Mucosa of descending colon (tissue), 3 donors: Measurements from ENCODE around the gene IGSF3. TPM values are rescaled to one million over a fixed set of nuclear protein-coding genes. Genes with fewer than 3 reads are reported as not detected.
"Not testable (repeated sequence)": the region's sequence is repeated elsewhere in the genome, so short reads cannot be mapped to it uniquely, and the experiment has no call there.

ENCODE experiments used
- ATAC-seq: fragments of 200-7000 bp; cut with Tn5 transposase; one replicate; pipeline ENCODE4 v1.9.1; 2020; ENCODE audit warnings: mild to moderate bottlenecking, moderate library complexity
- DNase-seq, 3 donors: peaks; one replicate each; pipeline ENCODE4 v3.0.0-alpha.2; 2020
- H3K36me3 ChIP-seq: fragments of 200-600 bp; one replicate; pipeline ENCODE4 v1.8.0; 2021; ENCODE audit warnings: low read depth, mild to moderate bottlenecking
- H3K4me1 ChIP-seq: fragments of 200-600 bp; one replicate; pipeline ENCODE4 v1.8.0; 2021; ENCODE audit warnings: low read depth, mild to moderate bottlenecking
- H3K4me3 ChIP-seq: fragments of 200-600 bp; one replicate; pipeline ENCODE4 v1.8.0; 2021; ENCODE audit warnings: mild to moderate bottlenecking
- H3K9me3 ChIP-seq: fragments of 200-600 bp; one replicate; pipeline ENCODE4 v1.8.0; 2021; ENCODE audit warnings: mild to moderate bottlenecking
- intact Hi-C, 2 donors: fragments of 100-400 bp; cut with DNase I in 1 of 2; cut with micrococcal nuclease in 1 of 2; formaldehyde crosslinking; loops; one replicate each; pipeline versions ENCODE4 v1.11.0 to v1.11.1; 2022; cut with DNase I, micrococcal nuclease
- total RNA-seq, 3 donors: library from RNA; stranded (reverse); fragmentation: NEBNext Ultra II Directional in 2 of 3; extraction: Animal tissue kit (Norgen Biotek cat#: 25700) in 2 of 3; gene quantifications; one replicate each; pipeline versions ENCODE4 v1.2.1 to v1.2.4, GENCODE V29; 2021 to 2023
- donor health status: DM: no; HTN: no; CAD: no; lungs with moderate emphysema.
- donor health status: DM: no; HTN: no; CAD: no.
- donor health status: DM: no; HTN: yes; CAD: no.

Gene IGSF3
- total RNA-seq, 3 donors from 2014 or later, result 20.9 to 35.4 (median 27.4) TPM

DNA sequence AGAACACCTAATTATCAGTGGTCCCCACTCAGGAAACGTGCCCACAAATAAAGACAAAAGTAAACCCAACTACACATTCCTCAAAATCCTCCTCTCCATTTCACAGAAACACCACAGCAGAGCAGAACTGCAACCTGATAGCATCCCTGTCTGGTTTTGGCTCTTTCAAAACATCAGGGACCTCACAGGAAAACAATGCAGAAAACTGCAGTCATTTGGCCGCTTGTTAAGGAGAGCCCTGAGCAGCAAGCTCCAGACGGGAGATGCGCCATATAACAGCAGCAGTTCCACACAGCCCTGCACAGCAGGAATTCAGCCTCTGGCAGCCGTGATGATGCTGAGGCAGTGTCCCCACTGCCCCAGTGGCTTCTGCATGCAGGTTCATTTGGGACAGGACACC lies 23.4 kb downstream of the IGSF3 start:
- intact Hi-C loops, H3K4me1 ChIP-seq, ATAC-seq, H3K4me3 ChIP-seq, H3K9me3 ChIP-seq, DNase-seq, H3K36me3 ChIP-seq: not testable (repeated sequence)

DNA sequence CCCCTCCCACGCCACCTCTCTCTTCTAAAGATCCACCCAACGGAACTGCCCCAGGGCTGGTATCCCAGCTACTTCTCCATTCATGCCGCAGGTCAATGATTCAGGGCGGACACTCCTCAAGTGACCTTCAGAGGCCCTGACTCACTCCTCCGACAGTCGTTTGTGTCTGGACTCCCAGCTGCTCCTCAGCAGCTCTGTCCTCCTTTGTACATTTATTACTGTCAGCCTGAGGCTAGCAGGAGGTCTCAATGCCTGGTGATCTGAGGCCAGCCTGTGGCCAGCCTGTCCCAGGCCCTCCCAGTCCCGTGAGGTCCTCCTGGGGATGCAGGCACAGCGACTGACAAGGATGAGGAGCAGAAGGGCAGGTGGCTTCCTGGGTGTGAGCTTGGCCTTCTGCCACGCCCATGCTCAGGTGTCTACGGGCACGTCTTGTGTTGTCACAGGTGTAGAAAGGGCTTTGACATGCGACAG lies 24.2 kb downstream of the IGSF3 start:
- peak; percentile 60 for ATAC-seq
- intact Hi-C loops, result not testable (repeated sequence)

DNA sequence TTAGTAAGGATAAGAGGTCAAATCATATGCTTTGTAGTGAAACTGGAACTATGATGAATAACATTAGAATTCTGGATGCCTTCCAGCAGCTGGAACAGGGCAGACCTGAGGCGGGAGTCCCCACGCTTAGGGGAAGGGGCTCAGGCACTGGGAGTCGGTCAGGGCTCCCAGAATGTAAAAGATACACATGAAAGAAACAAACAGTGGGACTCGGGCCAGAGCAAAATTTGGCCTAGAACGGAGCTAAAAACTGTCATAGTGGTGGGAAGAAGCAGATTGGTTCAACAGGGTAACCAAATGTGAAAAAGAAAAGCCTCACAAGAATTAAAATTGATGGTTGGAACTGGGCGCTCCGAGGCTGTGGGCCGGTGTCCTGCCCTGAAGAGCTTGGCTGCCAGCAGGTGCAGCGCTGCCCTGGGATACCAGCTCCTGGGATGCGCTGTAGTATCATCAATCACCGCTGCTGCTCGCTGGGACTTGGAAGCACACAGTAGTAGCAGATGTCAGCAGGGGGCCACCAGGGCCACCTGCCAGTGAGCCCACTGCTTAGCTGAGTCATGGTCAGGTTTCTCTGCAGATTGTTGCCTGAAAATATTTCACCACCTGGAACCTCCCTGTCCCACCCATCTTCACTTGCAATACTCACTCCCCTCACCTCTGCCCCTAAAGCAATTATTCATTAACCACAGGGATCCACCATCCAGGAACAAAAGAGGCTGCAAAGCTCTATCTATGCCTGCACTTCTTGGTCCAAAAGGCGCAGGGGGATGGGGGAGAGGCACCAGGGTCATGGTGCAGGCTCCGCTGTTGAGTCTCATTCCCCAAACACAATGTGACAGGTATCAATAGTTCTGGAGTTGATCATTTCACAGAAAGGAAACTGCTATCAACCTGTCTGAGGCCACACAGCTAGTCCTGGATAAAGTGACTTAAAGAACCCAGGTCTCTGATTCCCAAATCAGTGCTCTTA lies 24.9 kb downstream of the IGSF3 start:
- H3K9me3 ChIP-seq, intact Hi-C loops, H3K4me3 ChIP-seq, H3K36me3 ChIP-seq, H3K4me1 ChIP-seq, ATAC-seq, DNase-seq: not testable (repeated sequence)

More for the DNA sequence above, 24.2 kb downstream of the IGSF3 start:
- H3K4me3 ChIP-seq, H3K36me3 ChIP-seq, H3K4me1 ChIP-seq, H3K9me3 ChIP-seq: not testable (repeated sequence)
- DNase-seq, result peak; percentile 62 to 74 (median 70)

DNA sequence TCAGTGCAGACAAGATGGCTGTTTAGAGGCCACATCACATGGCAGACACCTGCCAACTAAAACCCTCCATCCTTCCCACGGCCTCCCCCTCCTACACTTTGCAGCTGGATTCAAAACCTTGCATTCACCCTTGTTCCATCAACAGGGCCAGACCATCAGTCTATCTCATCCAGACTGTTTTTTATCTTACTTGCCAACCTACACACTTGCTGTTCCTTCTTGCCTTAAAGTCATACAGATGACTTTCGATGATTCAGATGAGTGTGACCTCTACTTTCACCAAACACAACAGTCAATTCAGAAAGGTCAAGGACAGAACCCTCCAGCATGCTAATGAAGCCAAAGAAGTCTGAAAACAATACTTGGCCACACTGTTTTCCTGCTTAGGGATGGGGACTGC lies 29.9 kb downstream of the IGSF3 start:
- H3K36me3 ChIP-seq, H3K4me1 ChIP-seq, intact Hi-C loops, DNase-seq, H3K4me3 ChIP-seq, H3K9me3 ChIP-seq, ATAC-seq: not testable (repeated sequence)

DNA sequence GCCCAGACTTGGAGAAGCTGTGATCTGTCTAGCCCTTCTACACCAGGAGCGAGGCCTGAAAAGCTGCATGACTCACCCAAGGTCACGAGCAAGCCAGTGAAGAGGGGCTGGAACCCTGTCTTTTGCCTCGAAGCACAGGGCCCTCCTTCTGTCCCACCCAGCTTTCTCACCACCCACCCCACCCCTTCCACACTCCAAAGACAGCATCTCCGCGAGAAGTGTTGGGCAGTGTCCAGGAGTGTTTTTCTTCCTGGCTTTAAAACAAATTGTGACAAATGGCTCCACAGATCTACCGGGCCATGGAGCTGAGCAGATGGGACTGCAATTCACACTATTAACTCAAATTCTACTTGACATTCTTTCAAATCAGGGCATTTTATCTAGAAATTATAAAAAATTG lies 30.9 kb downstream of the IGSF3 start:
- H3K4me3 ChIP-seq, H3K4me1 ChIP-seq, H3K36me3 ChIP-seq, DNase-seq, intact Hi-C loops, H3K9me3 ChIP-seq, ATAC-seq: not testable (repeated sequence)

DNA sequence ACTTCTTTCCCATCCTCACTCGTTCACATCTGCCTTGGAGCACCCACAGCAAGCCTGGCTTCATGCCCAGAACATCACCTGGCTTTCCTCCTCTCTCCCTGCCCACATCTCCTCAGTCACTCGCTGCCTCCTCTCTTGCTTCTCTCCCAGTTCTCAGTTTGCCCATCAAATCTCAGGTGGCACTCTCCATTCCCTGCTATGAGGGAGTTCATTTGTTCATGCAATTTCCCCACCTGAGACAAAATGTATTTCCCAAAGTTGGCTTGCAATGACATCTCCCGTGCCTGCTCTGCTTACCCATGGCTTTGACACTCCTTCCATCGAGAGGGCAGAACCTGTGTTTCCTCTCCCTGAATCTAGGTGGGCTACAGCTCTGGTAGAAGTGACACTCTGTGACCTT lies 33.1 kb downstream of the IGSF3 start:
- H3K36me3 ChIP-seq, H3K4me3 ChIP-seq, H3K4me1 ChIP-seq, intact Hi-C loops, ATAC-seq, DNase-seq, H3K9me3 ChIP-seq: not testable (repeated sequence)

DNA sequence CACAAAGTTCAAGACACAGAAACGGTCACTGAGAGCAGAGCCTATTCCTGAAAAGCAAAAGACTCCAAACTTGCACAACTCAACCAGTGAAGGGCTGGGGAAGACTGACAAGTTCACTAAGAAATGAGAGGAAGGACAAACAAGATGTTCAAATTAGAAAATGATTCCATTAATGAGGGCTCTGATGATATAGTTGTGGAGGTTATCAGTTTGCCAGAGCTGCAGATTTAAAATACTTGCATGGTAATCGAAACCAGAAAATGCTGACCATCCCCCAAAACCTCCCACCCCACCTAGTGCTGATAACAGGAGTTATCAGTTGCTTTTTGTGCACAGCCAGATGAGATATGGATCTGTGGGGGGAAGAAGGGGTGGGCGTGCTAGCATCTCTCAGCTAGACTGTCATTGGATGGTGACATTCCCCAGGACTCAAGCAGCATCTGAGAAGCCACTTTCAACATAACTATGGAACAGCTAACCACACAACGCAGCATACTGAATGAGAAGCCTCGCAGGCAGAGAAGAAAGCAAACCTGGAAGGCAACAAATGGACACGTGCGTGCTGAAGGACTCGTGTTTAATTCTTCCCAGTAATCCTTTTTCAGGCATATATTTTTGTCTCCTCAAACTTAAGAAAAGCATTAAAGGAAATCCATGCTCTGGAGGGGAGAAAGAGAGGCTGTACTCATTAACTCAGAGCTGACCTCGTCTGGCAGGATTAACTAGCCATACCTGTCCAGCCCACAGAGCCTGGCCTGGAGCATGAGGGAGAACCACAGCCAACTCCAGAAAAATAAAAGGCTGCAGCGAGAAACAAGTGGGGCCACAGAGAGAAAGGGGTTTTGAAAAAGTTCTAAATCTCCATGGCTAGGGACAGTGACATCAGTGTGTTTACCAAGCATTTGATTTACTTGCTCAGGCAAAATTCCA lies 35.3 kb downstream of the IGSF3 start:
- DNase-seq, H3K4me1 ChIP-seq, H3K4me3 ChIP-seq, H3K36me3 ChIP-seq, H3K9me3 ChIP-seq, intact Hi-C loops, ATAC-seq: not testable (repeated sequence)

DNA sequence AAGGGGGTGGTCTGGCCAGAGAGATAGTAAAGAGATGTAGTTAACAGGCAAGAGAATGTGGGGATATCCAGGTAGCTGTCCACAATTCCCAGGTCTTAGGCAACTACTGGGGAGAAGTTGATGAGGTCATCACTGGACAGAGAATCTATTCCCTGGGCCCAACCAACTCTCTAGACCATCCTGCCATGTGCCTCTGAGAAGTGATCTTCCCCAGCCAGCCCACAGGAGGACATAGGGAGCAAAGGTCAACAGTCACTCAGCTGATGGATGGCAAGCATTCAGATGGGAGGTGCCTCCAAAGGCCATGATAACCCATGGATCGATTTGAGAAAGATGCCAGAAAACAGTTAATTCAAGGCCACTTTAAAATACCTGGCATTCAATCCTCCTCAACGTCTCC lies 36.0 kb downstream of the IGSF3 start:
- intact Hi-C loops, ATAC-seq, H3K4me3 ChIP-seq, H3K9me3 ChIP-seq, DNase-seq, H3K36me3 ChIP-seq, H3K4me1 ChIP-seq: not testable (repeated sequence)

DNA sequence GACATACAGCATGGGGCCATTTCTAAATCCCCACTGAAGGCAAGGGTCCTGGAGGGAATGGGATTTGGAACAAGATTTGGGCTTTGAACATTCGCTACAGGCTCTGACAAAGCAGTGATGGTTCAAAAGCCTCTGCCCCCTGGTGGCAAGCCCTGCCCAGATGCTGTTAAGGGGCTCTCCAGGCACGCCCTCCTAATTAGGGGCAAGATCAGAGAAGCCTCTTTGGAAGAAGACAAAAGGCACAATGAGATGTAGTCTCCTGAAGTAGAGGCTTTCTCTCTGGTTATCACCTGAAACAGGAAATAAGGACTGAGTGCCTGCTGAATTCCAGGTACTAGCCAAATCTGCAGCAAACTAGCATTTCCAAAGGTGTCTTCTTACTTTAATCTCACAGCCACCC lies 37.5 kb downstream of the IGSF3 start:
- H3K9me3 ChIP-seq, DNase-seq, H3K36me3 ChIP-seq, ATAC-seq, intact Hi-C loops, H3K4me1 ChIP-seq, H3K4me3 ChIP-seq: not testable (repeated sequence)

DNA sequence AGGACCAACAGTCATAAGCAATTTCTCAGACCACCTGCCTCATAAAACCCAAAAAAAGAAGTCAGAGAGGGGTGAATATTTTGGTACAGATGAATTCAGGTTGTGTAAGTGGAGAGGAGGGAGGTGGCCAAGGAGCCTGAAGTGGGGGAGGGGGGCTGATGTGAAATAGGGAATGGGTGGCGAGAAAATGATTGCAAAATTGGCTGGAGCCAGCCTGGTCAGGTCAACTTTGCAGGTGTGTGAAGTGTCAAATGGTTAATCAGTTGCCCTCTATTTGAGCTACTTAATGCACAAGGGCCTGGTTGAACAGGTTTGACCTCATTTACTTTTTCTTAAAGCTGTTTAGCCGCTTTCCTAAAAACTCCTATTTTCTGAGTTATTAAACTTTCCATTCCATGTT lies 38.1 kb downstream of the IGSF3 start:
- intact Hi-C loops, ATAC-seq, H3K4me1 ChIP-seq, H3K36me3 ChIP-seq, H3K4me3 ChIP-seq, DNase-seq, H3K9me3 ChIP-seq: not testable (repeated sequence)
